Activated CD4-positive, alpha-beta T cell treated with anti-CD3 and anti-CD28 coated beads, Interleukin-2, Interleukin-6, amounts not matched to agents 100 ng/mL and 50 ng/mL, durations not matched to agents 16 hours and 8 hours (primary cell): ENCODE data around the gene SLC12A7.
"Not testable (repeated sequence)": the region's sequence is repeated elsewhere in the genome, so short reads cannot be mapped to it uniquely, and the experiment has no call there.

Experiments
- DNase-seq: peaks from one replicate; pipeline ENCODE4 v3.0.0-alpha.2; 2020

The SLC12A7 gene

DNA sequence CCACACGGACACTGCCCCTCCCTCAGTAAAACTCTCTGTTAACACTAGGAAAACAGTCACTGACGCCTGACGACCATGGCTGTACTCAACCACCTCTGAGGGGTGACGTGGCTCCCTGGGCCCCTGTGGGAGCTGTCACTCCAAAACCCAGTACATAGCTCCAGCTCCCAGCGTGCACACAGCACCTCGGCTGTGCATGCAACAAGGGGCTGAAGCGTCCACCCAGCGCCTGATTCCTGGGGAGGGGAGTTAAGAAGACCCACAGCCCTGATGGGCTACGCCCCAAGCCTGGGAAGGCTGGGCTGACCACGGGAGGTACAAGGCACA, 36.3 kb downstream of the SLC12A7 start:
- DNase-seq, result no peak

DNA sequence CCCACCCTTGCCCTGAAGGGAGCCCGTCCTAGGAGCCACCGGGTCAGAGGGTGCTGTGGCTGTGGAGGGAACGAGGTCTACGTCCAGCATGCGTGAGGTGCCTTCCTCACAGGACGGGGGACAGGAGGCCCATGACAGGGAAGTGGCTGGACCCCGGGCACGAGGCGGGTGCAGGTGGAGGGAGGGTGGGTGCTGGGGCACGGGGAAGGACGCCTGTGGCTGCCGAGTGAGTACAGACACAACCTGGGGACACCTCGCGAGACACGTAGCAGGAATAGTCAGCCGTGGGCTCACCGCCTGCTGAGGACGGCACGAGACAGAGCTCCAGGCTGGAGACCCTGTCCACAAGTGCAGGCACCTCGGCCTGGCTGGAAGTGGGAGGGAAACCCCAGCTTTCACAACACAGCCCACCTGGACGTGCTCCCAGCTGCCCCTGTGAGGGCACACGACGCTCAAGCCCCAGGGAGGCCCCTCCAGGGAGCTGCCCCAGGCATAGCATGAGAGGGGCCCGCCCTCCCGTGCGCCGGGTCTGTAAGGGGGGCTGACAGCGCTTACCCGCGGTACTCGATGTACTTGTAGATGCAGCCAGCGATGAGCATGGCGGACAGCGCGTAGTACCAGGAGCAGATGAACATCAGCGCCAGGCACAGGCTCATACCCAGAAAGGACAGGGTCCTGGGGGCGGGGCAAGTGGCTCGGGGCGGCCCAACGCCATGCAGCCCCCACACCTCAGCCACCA, 36.9 kb downstream of the SLC12A7 start:
- DNase-seq, result no peak

DNA sequence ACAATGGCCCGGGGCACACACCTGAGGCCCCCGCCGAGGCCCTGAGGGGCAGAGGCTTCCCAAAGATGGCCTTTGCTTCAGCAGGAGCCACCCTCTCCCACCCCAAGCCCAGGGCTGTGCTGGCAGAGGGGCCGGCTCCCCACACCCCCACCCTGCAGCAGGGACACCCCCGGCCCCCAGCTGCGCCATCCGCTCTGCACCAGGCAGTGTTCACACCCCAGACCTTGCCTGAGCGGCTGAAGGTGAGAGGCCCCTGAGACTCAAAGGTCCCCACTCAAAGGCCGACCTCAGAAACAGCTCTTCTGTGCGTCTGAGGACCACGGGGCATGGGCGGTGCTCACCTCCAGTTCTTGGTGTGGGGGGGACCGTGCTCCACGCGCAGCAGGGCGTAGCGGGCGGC, 37.6 kb downstream of the SLC12A7 start:
- no peak for DNase-seq

DNA sequence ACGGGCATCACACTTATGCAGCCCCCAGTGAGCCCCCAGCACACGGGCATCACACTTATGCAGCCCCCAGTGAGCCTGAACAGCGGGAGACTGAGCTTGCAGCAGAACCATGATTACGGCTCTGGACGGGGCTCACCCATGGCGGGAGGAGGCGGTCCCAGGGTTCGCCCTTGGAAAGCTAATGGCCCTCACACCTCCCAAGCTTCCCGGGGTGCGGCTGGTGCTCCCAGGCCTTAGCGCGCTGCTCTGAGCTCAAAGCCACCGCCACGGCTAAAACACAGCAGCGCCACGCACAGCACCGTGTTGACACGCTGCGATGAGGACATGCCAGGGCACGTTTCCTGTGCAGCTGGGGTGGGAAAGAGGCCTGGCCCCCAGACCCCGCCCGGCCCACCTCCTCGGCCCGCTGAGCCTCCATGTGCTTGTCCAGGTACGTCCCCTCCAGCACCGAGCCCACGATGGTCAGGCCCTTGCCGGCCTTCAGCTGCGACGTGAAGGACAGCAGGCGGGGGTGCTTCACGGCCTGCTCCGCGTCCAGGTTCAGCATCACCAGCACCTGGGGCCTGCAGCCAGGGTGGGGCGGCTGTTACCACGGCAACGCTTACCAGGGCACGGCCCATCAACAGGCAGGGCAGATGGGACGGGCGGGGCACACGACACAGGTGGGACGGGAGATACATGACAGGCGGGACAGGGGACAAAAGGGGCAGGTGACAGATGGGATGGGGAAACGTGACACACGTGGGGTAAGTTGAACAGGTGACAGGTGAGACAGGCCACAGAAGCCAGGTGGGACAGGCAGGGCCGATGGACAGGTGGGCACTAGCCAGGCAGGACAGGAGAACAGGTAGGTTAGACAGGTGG, 38.4 kb downstream of the SLC12A7 start:
- DNase-seq, result no peak

DNA sequence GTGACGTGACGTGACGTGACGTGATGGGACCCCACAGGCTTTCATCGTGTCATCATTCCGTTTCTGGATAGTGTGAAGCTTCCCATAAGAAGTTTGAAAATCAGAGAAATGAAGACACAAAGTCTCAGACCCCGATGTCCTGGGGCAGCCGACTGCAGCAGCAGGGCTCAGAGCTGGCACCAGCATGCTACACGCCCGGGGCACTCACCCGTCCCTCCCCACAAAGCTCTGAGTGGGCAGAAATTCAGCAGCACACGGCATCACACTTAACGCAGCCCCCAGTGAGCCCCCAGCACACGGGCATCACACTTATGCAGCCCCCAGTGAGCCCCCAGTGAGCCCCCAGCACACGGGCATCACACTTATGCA, 42.2 kb downstream of the SLC12A7 start:
- DNase-seq, result no peak

DNA sequence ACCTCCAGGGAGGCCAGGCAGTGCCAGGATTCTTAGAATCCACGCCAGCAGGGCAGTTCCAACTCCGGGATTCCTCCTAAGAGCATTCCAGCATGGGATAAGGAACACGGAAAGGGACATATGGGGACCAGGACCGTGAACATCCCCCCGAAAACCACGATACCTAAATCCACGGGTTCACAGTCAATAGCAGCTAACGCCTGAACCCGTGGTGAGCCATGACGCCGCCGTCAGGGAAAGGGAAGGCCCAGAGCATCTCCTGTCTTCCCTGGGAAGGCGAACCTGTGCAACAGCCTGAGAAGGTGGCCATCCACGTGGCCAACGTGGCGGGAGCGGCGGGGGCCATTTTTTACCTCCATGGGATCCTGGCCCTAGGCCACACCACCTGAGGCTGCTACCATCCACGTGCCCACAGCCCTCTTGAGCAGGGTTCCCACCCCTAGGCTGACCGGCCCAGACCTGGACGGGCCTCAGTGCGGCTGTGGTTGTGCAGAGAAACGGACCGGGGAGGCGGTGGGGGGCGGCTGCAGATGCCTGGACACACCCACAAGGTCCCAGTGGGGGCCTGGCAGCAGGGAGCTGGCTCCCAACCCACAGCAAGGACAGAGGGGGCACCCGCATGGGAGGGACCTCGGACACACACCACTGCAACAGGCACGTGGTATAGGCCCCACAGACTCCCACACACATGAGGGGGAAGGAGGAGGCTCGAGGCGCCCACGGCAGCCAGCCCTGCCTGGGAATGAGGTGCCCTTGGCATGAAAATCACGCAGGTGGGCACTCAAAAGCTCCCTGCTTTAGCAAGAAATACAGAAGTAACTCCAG, 42.8 kb downstream of the SLC12A7 start:
- DNase-seq, result no peak

DNA sequence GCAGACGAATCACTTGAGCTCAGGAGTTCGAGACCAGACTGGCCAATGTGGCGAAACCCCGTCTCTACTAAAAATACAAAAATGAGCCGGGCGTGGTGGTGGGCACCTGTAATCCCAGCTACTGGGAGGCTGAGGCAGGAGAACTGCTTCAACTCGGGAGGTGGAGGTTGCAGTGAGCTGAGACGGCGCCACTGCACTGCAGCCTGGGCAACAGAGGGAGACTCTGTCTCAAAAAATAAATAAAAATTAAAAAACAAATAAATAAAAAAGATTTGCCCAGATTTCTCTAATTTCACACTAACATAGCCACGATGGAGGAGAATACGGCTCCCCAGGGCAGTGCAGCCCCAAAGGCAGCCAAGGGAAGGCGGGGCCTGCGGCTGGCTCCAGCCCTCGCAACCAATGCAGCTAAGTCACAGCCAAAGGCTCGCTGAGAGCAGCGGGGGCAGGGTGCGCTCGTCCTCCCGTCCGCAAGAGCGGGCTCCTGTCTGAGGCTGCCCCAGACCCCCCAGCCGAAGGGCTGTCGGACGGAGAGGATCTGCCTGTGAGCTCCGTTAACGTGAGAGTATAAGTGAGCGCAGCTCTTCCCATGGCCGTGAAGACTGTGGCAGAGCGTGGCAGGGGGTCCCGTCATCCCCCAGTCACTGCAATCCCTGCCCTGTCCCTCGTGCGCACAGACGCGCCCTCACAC, 43.5 kb downstream of the SLC12A7 start:
- DNase-seq, result no peak

DNA sequence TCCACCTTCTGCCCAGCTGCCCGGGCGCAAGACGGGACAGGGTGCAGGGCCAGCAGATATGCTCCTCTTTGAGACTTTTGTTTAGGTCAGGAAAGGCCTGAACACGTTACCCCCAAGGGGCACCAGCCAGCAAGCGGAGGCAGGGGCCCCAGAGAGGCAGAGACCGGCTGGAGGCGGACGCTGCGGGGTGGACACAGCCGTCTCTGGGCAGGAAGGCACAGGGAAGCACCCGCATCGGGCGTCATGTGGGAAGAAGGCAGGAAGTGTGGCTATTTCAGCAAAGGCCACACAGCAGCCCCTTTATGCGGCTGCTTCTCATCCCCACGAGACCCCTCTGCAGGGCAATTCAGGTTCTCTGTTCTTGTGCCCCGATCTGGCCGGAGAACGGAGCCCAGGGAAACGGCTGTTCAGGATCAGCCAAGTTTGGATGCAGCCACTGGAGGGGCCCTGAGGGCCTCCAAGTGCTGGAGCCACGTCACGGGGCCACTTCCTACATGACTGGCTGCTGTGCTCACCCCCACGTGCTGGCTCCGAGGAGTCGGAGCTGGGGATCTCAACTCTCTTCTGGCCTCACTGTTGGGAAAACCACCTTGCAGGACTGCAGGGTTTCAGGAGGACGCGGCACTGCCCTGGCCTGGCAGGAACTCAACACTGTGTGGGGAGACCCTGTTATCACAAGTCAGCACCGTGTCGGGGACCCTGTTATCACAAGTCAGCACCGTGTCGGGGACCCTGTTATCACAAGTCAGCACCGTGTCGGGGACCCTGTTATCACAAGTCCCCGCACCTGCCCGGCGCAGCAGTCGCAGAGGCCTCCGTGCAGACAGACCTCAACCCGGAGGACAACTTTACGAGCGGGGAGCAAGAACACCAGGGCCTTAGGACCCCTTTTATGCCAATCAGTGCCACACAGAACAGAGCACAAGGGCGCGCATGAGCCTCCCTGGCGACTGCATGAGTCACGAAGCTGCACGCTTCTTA, 44.4 kb downstream of the SLC12A7 start:
- DNase-seq, result no peak

DNA sequence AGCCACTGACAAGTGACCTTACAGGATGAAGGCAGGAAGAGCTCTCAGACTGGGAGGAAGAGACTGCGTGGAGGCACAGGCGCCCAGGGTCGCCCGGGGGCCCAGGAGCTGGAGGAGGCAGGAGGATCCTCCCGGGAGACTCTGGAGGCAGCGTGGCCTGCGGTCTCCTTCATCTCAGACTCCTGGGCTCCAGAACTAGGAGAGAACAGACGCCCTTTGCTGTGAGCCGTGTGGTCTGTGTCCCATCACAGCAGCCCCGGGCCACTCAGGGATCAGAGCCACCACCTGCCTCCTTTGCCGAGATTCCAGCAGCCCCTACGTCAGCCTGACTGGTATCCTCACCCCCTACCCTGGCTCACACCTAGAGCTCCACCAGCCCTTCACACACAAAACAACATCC, 45.2 kb downstream of the SLC12A7 start:
- DNase-seq, result no peak

DNA sequence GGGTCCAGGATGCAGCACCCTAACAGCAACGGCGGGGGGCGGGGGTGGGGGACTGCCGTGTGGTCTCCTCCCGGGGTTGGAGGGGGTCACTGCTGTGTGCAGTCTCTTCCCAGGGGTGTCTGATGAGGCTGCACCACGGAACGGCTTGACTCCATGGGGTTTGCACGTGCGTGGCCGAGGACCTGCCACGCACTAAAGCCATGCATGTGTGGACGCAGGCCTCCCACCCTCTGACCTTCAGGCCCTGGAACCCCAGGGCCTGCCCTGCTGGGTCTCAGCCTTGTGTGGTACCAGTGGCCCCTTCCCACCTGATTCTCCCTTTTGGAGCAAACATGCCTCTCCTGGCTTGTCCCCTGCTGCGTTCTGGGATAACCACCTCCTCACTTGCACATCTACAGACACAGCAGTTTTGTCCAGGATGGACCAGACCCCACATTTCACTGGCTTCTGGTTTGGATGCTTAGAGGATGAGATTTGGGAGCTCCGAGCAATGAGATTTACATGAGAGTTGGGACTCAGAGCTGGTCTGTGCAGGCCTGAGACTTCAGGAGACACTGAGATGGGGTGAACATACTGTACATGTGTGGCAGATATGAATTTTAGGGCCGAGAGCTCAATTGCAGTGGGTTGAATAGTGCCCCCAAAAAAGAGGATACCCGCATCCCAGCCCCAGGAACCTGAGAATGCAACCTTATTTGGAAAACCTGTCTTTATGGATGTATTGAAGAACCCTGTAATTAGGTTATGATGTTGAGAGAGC, 45.8 kb downstream of the SLC12A7 start:
- no peak for DNase-seq

DNA sequence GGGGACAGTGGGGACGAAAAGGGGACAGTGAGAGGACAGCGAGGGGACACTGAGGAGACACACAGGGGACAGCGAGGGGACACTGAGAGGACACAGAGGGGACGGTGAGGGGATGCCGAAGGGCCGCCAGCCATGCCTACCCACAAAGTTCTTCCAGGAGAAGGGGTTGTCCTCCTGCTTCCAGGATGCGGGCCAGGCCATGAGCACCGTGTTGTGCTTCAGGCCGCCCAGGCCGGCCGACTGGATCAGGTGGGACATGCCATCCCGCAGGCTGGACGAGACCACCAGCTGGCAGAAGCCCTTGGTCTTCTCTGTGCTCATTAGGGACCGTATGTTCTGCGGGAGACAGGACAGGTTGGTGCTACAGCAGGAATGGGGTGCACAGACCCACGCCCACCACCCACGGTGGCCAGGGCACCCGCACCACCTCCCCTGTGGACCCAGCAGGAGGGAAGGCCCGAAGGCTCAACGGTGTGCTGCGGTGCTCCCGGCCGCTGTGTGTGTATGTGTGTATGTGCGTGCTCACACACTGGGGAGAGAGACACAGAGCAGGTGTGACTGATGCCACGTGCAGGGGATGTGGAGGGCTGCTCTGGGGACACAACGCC, 46.6 kb downstream of the SLC12A7 start:
- DNase-seq, result no peak

DNA sequence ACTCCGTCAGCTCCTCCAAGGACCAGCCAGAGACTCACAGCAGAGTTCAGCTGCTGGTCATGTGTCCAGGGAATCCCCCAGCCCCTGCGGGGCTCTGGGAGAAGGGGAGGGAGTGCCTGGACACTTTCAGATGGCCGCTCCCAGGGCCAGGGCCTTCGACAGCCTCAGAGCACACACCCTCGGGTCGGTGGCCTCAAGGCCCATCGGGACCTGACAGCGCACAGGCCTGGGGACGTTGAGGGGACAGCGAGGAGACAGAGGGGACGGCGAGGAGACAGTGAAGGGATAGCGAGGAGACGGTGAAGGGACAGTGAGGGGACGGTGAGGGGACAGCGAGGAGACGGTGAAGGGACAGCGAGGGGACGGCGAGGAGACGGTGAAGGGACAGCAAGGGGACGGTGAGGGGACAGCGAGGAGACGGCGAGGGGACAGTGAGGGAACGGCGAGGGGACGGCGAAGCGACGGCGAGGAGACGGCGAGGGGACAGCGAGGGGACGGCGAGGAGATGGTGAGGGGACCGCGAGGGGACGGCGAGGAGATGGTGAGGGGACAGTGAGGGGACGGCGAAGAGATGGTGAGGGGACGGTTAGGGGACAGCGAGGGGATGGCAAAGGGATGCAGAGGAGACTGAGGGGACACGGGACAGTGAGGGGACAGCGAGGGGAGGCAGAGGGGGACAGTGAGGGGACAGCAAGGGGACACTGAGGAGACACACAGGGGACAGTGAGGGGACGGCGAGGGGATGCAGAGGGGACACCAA, 47.3 kb downstream of the SLC12A7 start:
- no peak for DNase-seq

DNA sequence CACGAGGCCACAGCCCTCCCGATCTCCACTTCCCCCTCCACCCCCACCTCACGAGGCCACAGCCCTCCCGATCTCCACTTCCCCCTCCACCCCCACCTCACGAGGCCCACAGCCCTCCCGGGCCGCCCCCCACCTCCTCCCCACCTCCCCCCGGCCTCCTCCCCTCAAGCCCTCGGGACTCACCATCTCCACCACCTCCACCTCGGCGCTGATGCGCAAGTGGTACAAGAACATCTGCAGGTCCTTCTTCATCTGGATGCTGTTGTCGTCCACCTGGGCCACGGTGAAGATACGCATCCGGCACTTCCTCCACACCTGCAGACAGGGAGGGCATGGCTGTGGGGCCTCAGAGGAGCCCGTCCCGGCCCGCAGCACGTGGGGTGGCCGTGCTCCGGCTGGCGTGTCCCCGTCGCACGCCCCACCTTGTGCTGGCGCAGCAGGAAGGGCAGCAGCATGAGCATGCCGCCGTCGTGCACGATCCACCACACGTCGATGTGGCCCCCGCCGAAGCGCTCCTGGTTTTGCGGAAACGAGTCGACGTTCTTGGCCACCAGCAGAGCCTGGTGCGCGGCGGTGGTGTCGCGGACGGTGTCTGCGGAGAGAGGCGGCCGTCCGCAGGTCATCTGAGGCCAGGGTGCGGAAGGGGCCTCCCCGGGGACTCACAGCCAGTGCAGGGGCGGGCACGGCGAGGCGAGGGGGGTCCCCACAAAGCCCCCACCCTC, 48.0 kb downstream of the SLC12A7 start:
- DNase-seq, result no peak

DNA sequence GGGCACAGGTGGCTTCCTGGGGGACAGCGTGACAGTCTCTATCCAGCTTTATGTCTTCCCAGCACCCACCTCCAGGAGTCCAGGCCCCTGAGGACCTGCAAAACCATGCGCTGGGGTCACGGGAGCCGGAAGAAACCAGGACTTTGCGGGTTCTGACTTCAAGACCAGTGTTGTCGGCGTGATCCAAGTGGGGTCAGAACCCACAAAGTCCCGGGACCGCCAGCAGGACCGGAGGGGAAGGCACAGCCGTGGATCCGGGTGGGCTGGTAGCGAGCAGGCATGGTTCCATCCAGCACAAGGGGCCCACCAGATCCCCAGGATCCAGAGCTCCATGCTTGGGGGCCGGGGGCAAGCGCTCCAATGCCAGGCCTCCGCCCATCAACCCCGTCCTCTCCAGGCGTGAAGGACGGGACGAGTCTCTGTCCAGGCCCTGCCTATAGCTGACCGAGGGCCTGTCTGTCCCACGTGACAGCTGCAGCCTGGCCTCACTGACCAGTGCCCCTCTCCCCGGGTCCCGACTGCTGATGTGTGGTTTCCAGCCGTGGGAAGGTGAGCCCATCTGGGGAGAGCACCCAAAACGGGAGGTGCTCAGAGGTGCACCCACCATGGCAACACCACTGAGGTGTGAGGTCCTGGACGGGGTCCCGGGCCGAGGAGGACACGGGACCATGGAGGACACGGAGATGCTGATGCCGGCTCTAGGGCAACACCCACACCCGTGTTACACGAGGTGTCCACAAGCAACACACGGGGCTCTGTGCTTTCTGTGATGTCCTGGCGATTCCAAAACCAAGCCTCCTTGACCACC, 48.9 kb downstream of the SLC12A7 start:
- DNase-seq, result no peak

DNA sequence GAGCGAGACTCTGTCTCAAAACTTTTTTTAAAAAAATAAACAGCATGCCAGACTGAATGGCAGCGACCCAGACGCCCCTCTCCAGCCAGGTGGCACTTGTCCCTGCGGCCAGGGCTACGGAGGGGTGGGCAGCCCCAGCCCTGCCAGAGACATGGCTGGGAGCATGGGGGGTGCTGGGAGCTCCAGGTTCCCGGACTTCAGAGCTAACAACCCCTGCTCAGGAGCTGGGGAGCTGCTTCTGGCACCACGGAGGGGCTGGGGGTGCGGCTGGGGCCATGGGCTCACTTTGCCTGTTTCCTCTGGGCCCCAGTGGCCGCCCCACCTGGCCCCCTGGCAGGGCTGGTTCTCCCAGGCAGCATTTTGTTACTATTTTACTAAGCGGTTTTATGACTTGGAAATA, 49.9 kb downstream of the SLC12A7 start:
- no peak for DNase-seq

DNA sequence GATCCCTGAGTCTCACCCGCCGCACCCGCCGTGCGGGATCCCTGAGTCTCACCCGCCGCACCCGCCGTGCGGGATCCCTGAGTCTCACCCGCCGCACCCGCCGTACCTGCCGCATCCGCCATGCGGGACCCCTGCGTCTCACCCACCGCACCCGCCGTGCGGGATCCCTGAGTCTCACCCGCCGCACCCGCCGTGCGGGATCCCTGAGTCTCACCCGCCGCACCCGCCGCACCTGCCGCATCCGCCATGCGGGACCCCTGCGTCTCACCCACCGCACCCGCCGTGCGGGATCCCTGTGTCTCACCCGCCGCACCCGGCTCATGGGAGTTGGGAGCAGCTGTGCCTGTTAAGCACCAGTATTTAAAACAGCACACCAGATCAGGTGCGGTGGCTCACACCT, 50.6 kb downstream of the SLC12A7 start:
- not testable (repeated sequence) for DNase-seq

DNA sequence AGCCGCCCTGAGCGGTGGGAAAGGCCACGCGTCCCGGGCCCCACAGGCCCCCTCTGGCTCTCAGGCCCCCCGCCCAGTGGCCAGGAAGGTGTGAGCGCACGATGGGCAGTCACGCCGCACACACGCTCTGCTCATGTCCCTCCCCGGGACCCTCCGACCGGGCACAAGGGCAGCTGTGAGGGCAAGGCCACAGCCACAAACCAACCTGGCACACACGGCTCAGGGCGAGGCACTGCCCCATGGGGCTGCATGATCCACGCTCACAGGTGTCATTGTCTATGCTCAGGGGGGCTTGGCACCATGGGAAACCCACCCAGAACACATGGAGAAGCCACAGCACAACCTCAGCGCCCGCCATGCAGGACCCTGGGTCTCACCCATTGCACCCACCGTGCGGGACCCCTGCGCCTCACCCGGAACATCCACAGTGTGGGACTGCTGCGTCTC, 51.3 kb downstream of the SLC12A7 start:
- DNase-seq, result no peak

DNA sequence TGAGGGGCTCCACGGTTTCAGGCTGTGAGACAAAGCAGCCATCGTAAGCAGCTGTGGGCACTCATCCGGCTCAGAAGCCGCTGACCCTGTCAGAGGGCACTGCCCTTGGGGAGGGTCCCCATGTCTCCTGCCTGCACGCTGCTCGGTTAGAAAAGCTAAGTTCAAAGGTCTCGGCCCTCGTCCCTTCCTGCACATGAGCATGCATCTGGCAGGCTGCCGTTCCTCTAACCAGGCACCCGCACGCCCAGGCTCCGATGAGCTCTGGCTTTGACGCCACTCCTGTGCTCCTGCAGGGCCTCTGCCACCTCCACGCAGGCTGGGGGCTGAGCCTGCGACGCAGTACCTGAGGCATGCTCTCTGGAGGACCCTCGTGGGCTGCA, 52.0 kb downstream of the SLC12A7 start:
- DNase-seq, result no peak
